Measurements from ENCODE around the gene LDLRAD2. TPM values are rescaled to one million over a fixed set of nuclear protein-coding genes. Genes with fewer than 3 reads are reported as not detected.

LDLRAD2 gene
- total and polyA plus RNA-seq, 2 of the 8 experiments (the other 6 are each of a cell fraction or from before 2014, with no cell fraction given): 0.48 to 0.74 TPM

GRCh38 chr1:21843996-21844395 lies 31.9 kb downstream of the LDLRAD2 start:
- Histone ChIP-seq H3K79me2 (ENCODE audit: control insufficient read depth in 1 of 2, insufficient read depth in 2 of 2, low read length in 2 of 2) (no peaks in the 10 kb centered on the region), H3K9ac (replicated peaks in 1 of 4; ENCODE audit: extremely low read depth in 1 of 4, low read depth in 3 of 4, low read length in 3 of 4) (no peak overlapping the region), H3K4me1 (replicated peaks in 1 of 4; ENCODE audit: control insufficient read depth in 3 of 4, insufficient read depth in 4 of 4, low read length in 3 of 4) (no peaks in the 10 kb centered on the region), H3K36me3 (ENCODE audit: control insufficient read depth in 2 of 4, insufficient read depth in 4 of 4, low read length in 3 of 4) (peaks cover 12 to 63% (median 46%) of the 10 kb centered on the region in 4 experiments; a peak in 7 of 8 replicates), H2AFZ (ENCODE audit: low read length) (no peak overlapping the region), H4K8ac (ENCODE audit: extremely low read depth, insufficient read depth, low read length) (no peak overlapping the region), H2BK12ac (ENCODE audit: low read depth, low read length) (no peak overlapping the region), H2AK5ac (ENCODE audit: low read depth, low read length) (no peak overlapping the region), H3K14ac (ENCODE audit: insufficient read length) (no peak overlapping the region), H3K27me3 (replicated peaks in 1 of 4; ENCODE audit: control insufficient read depth in 3 of 4, extremely low read depth in 1 of 4, insufficient read depth in 3 of 4, low read length in 3 of 4) (no peaks in the 10 kb centered on the region), H2BK15ac (ENCODE audit: low read length) (no peak overlapping the region), H4K5ac (ENCODE audit: insufficient read length, low read depth, low read length) (no peak overlapping the region), H3K9me3 (ENCODE audit: insufficient read depth in 2 of 2, low read depth in 1 of 2, low read length in 1 of 2) (no peaks in the 10 kb centered on the region), H3K27ac (ENCODE audit: low read depth, low read length) (no peak overlapping the region), H3K79me1 (ENCODE audit: low read depth, low read length) (no peaks in the 10 kb centered on the region), H3K18ac (ENCODE audit: extremely low read depth, low read length) (no peak overlapping the region), H2BK120ac (replicated peaks; ENCODE audit: low read depth, low read length) (no peak overlapping the region), H4K91ac (replicated peaks; ENCODE audit: insufficient read length, low read length) (no peak overlapping the region), H3K4ac (replicated peaks; ENCODE audit: insufficient read length, low read depth, low read length) (no peak overlapping the region), H4K20me1 (replicated peaks in 1 of 2; ENCODE audit: control insufficient read depth in 1 of 2, insufficient read depth in 2 of 2, low read length in 2 of 2) (peaks cover 0 to 8% of the 10 kb centered on the region in 2 experiments), H2BK20ac (ENCODE audit: low read length) (no peak overlapping the region), H3K4me2 (ENCODE audit: insufficient read depth in 1 of 2, low read depth in 2 of 2, low read length in 2 of 2) (no peak overlapping the region), H3K56ac (replicated peaks; ENCODE audit: insufficient read length, low read depth, low read length) (no peak overlapping the region), H2BK5ac (ENCODE audit: low read depth, low read length) (no peak overlapping the region), H3K4me3 (ENCODE audit: extremely low read depth in 1 of 4, insufficient read depth in 2 of 4, low read depth in 3 of 4, low read length in 4 of 4) (no peak overlapping the region), H3K23me2 (ENCODE audit: low read depth, low read length) (no peaks in the 10 kb centered on the region; the same call in 1 of the 2 replicates), H3K23ac (ENCODE audit: insufficient read length) (no peak overlapping the region)
- no peak for FAIRE-seq
- CTCF ChIA-PET (ENCODE audit: partially characterized antibody): no interaction called here
- no peak for DNase-seq (ENCODE audit: low read depth in 1 of 2, low spot score in 2 of 2)
- TF ChIP-seq RFX5 (IDR thresholded peaks at IDR 0.05; ENCODE audit: borderline replicate concordance, low read depth, low read length) (no peak), NRF1 (IDR thresholded peaks at IDR 0.05; ENCODE audit: low read depth, low read length) (no peak), YY1 (IDR thresholded peaks at IDR 0.05; ENCODE audit: low read depth, low read length) (no peak), POLR2A (IDR thresholded peaks at IDR 0.05; ENCODE audit: control extremely low read depth in 1 of 2, low read depth in 2 of 2, low read length in 2 of 2) (no peak)
- WGBS, 2 experiments (ENCODE audit: extremely low coverage in 1 of 2, insufficient coverage in 1 of 2, insufficient read length in 1 of 2, insufficient replicate concordance in 2 of 2, low coverage in 1 of 2, low lambda C conversion rate in 2 of 2, missing lambda C conversion rate in 1 of 2): 94% methylated on average over 8 of the region's 11 CpGs; no CpG with 5 or more reads in 1 of the 2 experiments
- POLR2A ChIA-PET (ENCODE audit: partially characterized antibody): no interaction called here

Data from H1 (cell line).